Trophoblast cell (in vitro differentiated cells and primary cell): ENCODE measurements around the gene NRBP1.

Source experiments
- DNase-seq, 2 donors: peaks; one replicate each; pipeline ENCODE4 v3.0.0-alpha.2; 2016
- H2AFZ ChIP-seq: 2 replicates; pipeline ENCODE4 v1.6.1; 2013; ENCODE audit warnings: low read length, moderate library complexity, mild to moderate bottlenecking; ENCODE audit not compliant: insufficient read depth, poor library complexity
- H2AK5ac ChIP-seq: 2 replicates; pipeline ENCODE4 v1.6.1; 2013; ENCODE audit warnings: mild to moderate bottlenecking, low read length
- H2BK120ac ChIP-seq: 2 replicates; pipeline ENCODE4 v1.6.1; 2013; ENCODE audit warnings: low read length, mild to moderate bottlenecking, moderate library complexity; ENCODE audit not compliant: insufficient read depth, poor library complexity
- H2BK12ac ChIP-seq: 2 replicates; pipeline ENCODE4 v1.6.1; 2013; ENCODE audit warnings: mild to moderate bottlenecking, low read length, moderate library complexity
- H2BK5ac ChIP-seq: 2 replicates; pipeline ENCODE4 v1.6.1; 2013; ENCODE audit warnings: low read length, low read depth, moderate library complexity, mild to moderate bottlenecking; ENCODE audit not compliant: poor library complexity
- H3K14ac ChIP-seq: 2 replicates; pipeline ENCODE4 v1.6.1; 2013; ENCODE audit warnings: mild to moderate bottlenecking, low read length
- H3K18ac ChIP-seq: 2 replicates; pipeline ENCODE4 v1.6.1; 2013; ENCODE audit warnings: mild to moderate bottlenecking, low read length
- H3K23ac ChIP-seq: 2 replicates; pipeline ENCODE4 v1.6.1; 2013; ENCODE audit warnings: low read length
- H3K27ac ChIP-seq: 2 replicates; pipeline ENCODE4 v1.5.1; 2013; ENCODE audit warnings: low read depth, mild to moderate bottlenecking, inconsistent platforms, low read length, moderate library complexity
- H3K27me3 ChIP-seq: 2 replicates; pipeline ENCODE4 v1.6.1; 2013; ENCODE audit warnings: inconsistent platforms, mild to moderate bottlenecking, low read length, moderate library complexity; ENCODE audit not compliant: insufficient read depth
- H3K36me3 ChIP-seq, 2 experiments: 1 replicate in 1 of 2; 2 replicates in 1 of 2; pipeline ENCODE4 v1.6.1; 2013; ENCODE audit warnings: low read length in 2 of 2, mild to moderate bottlenecking in 2 of 2, moderate library complexity in 1 of 2; ENCODE audit not compliant: insufficient read depth in 2 of 2, control insufficient read depth in 1 of 2
- H3K4ac ChIP-seq: 2 replicates; pipeline ENCODE4 v1.6.1; 2013; ENCODE audit warnings: low read depth, mild to moderate bottlenecking, low read length, moderate library complexity
- H3K4me1 ChIP-seq, 2 experiments: 1 replicate in 1 of 2; 2 replicates in 1 of 2; pipeline ENCODE4 v1.6.1; 2013; ENCODE audit warnings: low read length in 2 of 2, mild to moderate bottlenecking in 2 of 2, moderate library complexity in 1 of 2; ENCODE audit not compliant: insufficient read depth in 2 of 2, control insufficient read depth in 1 of 2
- H3K4me2 ChIP-seq: 2 replicates; pipeline ENCODE4 v1.6.1; 2013; ENCODE audit warnings: inconsistent platforms, mild to moderate bottlenecking, low read length, moderate library complexity
- H3K4me3 ChIP-seq: 2 replicates; pipeline ENCODE4 v1.5.1; 2013; ENCODE audit warnings: mild to moderate bottlenecking, low read depth, low read length, inconsistent platforms
- H3K79me1 ChIP-seq: one replicate; pipeline ENCODE4 v1.6.1; 2013; ENCODE audit warnings: low read length
- H3K79me2 ChIP-seq: 2 replicates; pipeline ENCODE4 v1.6.1; 2013; ENCODE audit warnings: low read length, mild to moderate bottlenecking; ENCODE audit not compliant: control insufficient read depth, insufficient read depth, poor library complexity
- H3K9ac ChIP-seq: 2 replicates; pipeline ENCODE4 v1.6.1; 2013; ENCODE audit warnings: mild to moderate bottlenecking, low read length
- H3K9me3 ChIP-seq: 2 replicates; pipeline ENCODE4 v1.6.1; 2013; ENCODE audit warnings: low read depth, mild to moderate bottlenecking, control low read depth, inconsistent platforms, low read length; ENCODE audit not compliant: insufficient read depth
- H4K12ac ChIP-seq: 2 replicates; pipeline ENCODE4 v1.6.1; 2013; ENCODE audit warnings: low read depth, mild to moderate bottlenecking, low read length, moderate library complexity
- H4K8ac ChIP-seq: 2 replicates; pipeline ENCODE4 v1.6.1; 2013; ENCODE audit warnings: low read depth, mild to moderate bottlenecking, low read length, moderate library complexity
- H4K91ac ChIP-seq: one replicate; pipeline ENCODE4 v1.6.1; 2013; ENCODE audit warnings: low read depth, mild to moderate bottlenecking, low read length, moderate library complexity
- WGBS: extraction: QIAGEN DNeasy Blood & Tissue Kit; methylation state at CpG from one replicate; pipeline ENCODE4 v1.1.7; 2013; ENCODE audit warnings: missing lambda C conversion rate; ENCODE audit not compliant: insufficient read length, insufficient coverage; ENCODE audit errors: extremely low coverage; 5-methylcytosine and 5-hydroxymethylcytosine counted together

Gene NRBP1

DNA sequence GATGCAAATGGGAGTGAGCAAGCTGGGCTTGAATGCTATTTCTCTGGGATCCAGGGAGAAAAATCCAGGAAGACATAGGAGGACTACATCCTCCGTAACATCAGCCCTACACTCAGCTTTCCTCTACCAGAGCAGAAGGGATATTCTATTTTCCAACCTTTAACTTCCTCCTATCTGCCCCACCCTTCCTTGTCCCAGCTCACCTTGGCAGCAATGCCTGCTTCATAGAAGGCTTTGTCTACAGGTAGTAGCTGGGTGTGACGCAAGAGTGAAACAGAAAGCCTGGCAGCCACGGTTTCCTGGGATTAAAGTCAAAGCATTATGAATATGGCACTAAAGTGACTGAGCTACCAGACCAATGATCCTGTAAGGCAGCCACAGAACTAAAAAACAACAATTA, 17.6 kb downstream of the NRBP1 start:
- H4K12ac ChIP-seq, result no peak overlapping the region
- no peak overlapping the region for H2BK5ac ChIP-seq
- no peak overlapping the region for H4K8ac ChIP-seq
- H2AK5ac ChIP-seq, result no peak overlapping the region
- H3K14ac ChIP-seq, result no peak overlapping the region
- H3K27ac ChIP-seq, result no peak overlapping the region
- H3K9ac ChIP-seq, result no peak overlapping the region
- H3K79me2 ChIP-seq, result peaks cover 3% of the 10 kb centered on the region
- no peak overlapping the region for H3K18ac ChIP-seq
- no peaks in the 10 kb centered on the region for H3K9me3 ChIP-seq
- H3K4me2 ChIP-seq, result no peak overlapping the region
- no peaks in the 10 kb centered on the region for H3K27me3 ChIP-seq
- peaks cover 6% of the 10 kb centered on the region for H3K79me1 ChIP-seq
- no peak overlapping the region for H2AFZ ChIP-seq
- no peak overlapping the region for H2BK12ac ChIP-seq
- H4K91ac ChIP-seq, result no peak overlapping the region
- H3K36me3 ChIP-seq, result peaks cover 13 to 27% of the 10 kb centered on the region in 2 experiments
- no CpG with 5 or more reads among the region's 3 CpGs for WGBS
- peaks cover 2 to 12% of the 10 kb centered on the region in 2 experiments for H3K4me1 ChIP-seq
- H3K4me3 ChIP-seq, result no peak overlapping the region
- H3K4ac ChIP-seq, result no peak overlapping the region
- no peak for DNase-seq
- no peak overlapping the region for H2BK120ac ChIP-seq
- no peak overlapping the region for H3K23ac ChIP-seq

GRCh38 chr2:27448381-27448780, 19.9 kb downstream of the NRBP1 start:
- Histone ChIP-seq H3K14ac (no peak overlapping the region), H2BK120ac (no peak overlapping the region), H3K18ac (no peak overlapping the region), H2AK5ac (no peak overlapping the region), H3K4me2 (no peak overlapping the region), H2BK5ac (no peak overlapping the region), H3K27me3 (no peaks in the 10 kb centered on the region), H3K9me3 (no peaks in the 10 kb centered on the region), H3K23ac (no peak overlapping the region), H4K91ac (no peak overlapping the region), H3K4me3 (no peak overlapping the region), H3K4ac (no peak overlapping the region), H4K12ac (no peak overlapping the region), H3K27ac (no peak overlapping the region), H2BK12ac (no peak overlapping the region), H3K36me3 (peaks cover 5 to 19% of the 10 kb centered on the region in 2 experiments), H3K9ac (no peak overlapping the region), H3K79me1 (no peaks in the 10 kb centered on the region), H2AFZ (no peak overlapping the region), H3K79me2 (no peaks in the 10 kb centered on the region), H3K4me1 (no peaks in the 10 kb centered on the region), H4K8ac (no peak overlapping the region)
- no peak for DNase-seq
- no CpG with 5 or more reads among the region's 3 CpGs for WGBS

- Histone ChIP-seq H3K9ac (no peak overlapping the region), H4K12ac (no peak overlapping the region), H3K23ac (no peak overlapping the region), H3K79me1 (no peaks in the 10 kb centered on the region), H2AFZ (no peak overlapping the region), H2AK5ac (no peak overlapping the region), H2BK5ac (no peak overlapping the region), H3K36me3 (peaks cover 8 to 21% of the 10 kb centered on the region in 2 experiments), H3K4ac (no peak overlapping the region), H4K91ac (no peak overlapping the region), H2BK120ac (no peak overlapping the region), H3K4me1 (no peaks in the 10 kb centered on the region), H3K27ac (no peak overlapping the region), H3K9me3 (no peaks in the 10 kb centered on the region), H3K18ac (no peak overlapping the region), H3K4me2 (no peak overlapping the region), H3K27me3 (no peaks in the 10 kb centered on the region), H4K8ac (no peak overlapping the region), H3K14ac (no peak overlapping the region), H2BK12ac (no peak overlapping the region), H3K4me3 (no peak overlapping the region), H3K79me2 (no peaks in the 10 kb centered on the region)
- no peak for DNase-seq
- WGBS, result no CpG with 5 or more reads among the region's 1 CpG
Measured at GRCh38 chr2:27451095-27451494, 22.7 kb downstream of the NRBP1 start.

GRCh38 chr2:27453968-27454367, 25.5 kb downstream of the NRBP1 start:
- Histone ChIP-seq H3K79me2 (no peaks in the 10 kb centered on the region), H3K23ac (no peak overlapping the region), H2BK120ac (no peak overlapping the region), H4K91ac (no peak overlapping the region), H3K14ac (no peak overlapping the region), H2BK12ac (no peak overlapping the region), H2AFZ (no peak overlapping the region), H3K9me3 (no peaks in the 10 kb centered on the region), H3K27me3 (no peaks in the 10 kb centered on the region), H2BK5ac (no peak overlapping the region), H3K18ac (no peak overlapping the region), H3K4me3 (no peak overlapping the region), H3K4me1 (no peaks in the 10 kb centered on the region), H3K79me1 (no peaks in the 10 kb centered on the region), H2AK5ac (no peak overlapping the region), H4K12ac (no peak overlapping the region), H3K36me3 (peaks cover 4 to 28% of the 10 kb centered on the region in 2 experiments), H3K9ac (no peak overlapping the region), H4K8ac (no peak overlapping the region), H3K4me2 (no peak overlapping the region), H3K27ac (no peak overlapping the region), H3K4ac (no peak overlapping the region)
- WGBS, result no CpG with 5 or more reads among the region's 7 CpGs
- no peak for DNase-seq
